Neural crest cell (in vitro differentiated cells): ENCODE measurements around the gene TBC1D16. TPM values are rescaled to one million over a fixed set of nuclear protein-coding genes. Genes with fewer than 3 reads are reported as not detected.
A peak's percentile ranks its signal among the peaks of the same experiment; 100 is the strongest.
"Not testable (repeated sequence)": the region's sequence is repeated elsewhere in the genome, so short reads cannot be mapped to it uniquely, and the experiment has no call there.

Experiments used
- DNase-seq: peaks from one replicate; pipeline ENCODE4 v3.0.0; 2021; ENCODE audit warnings: low read depth, mixed read lengths, low spot score
- H3K27ac Mint-ChIP-seq: one replicate; pipeline ENCODE4 v1.8.0; 2021; ENCODE audit warnings: mild to moderate bottlenecking, mixed read lengths; ENCODE audit not compliant: unreplicated experiment
- H3K27me3 Mint-ChIP-seq: 2 replicates; pipeline ENCODE4 v1.8.0; 2021; ENCODE audit warnings: low read depth, mild to moderate bottlenecking, mixed read lengths
- H3K36me3 Mint-ChIP-seq: 2 replicates; pipeline ENCODE4 v1.8.0; 2021; ENCODE audit warnings: low read depth, mild to moderate bottlenecking, mixed read lengths
- H3K4me1 Mint-ChIP-seq: 2 replicates; pipeline ENCODE4 v1.8.0; 2021; ENCODE audit warnings: mixed read lengths
- H3K4me3 Mint-ChIP-seq: one replicate; pipeline ENCODE4 v1.8.0; 2021; ENCODE audit warnings: mild to moderate bottlenecking, mixed read lengths
- H3K9me3 Mint-ChIP-seq: 2 replicates; pipeline ENCODE4 v1.8.0; 2021; ENCODE audit warnings: mixed read lengths
- CTCF ChIP-seq: fragments of 200-600 bp; sonication (generic); conservative IDR thresholded peaks from 2 replicates; pipeline ENCODE4 v1.5.0; 2021; ENCODE audit warnings: antibody characterized with exemption, mild to moderate bottlenecking
- total RNA-seq: library from RNA; stranded (reverse); gene quantifications from 2 replicates; pipeline ENCODE4 v1.2.1, GENCODE V29; 2021

TBC1D16 gene
- total RNA-seq, 1 donor from 2014 or later, result 96.2 TPM

DNA sequence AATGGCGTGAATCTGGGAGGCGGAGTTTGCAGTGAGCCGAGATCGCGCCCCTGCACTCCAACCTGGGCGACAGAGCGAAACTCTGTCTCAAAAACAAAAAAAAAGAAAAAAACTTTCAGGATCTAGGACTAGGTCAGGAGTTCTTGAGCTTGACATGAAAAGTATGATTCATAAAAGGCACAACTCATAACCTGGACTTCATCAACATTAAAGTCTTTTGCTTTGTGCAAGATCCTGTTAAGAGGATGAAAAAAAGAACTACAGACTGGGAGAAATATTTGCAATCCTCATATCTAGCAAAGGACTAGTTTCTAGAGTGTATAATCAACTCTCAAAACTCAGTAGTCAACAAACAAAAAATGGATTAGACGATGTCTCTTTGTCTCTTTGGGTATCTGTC lies 40.0 kb downstream of the TBC1D16 start:
- peaks cover 34% of the 10 kb centered on the region for H3K4me1 Mint-ChIP-seq
- DNase-seq, result no peak
- peaks cover 4% of the 10 kb centered on the region for H3K27me3 Mint-ChIP-seq
- H3K36me3 Mint-ChIP-seq, result peaks cover 7% of the 10 kb centered on the region
- H3K9me3 Mint-ChIP-seq, result no peaks in the 10 kb centered on the region
- no peak overlapping the region for H3K4me3 Mint-ChIP-seq
- no peak for TF ChIP-seq CTCF
- H3K27ac Mint-ChIP-seq, result no peak overlapping the region

- H3K36me3 Mint-ChIP-seq, result no peaks in the 10 kb centered on the region
- peaks cover 38% of the 10 kb centered on the region for H3K4me1 Mint-ChIP-seq
- H3K27ac Mint-ChIP-seq, result no peak overlapping the region
- no peak for DNase-seq
- peaks cover 4% of the 10 kb centered on the region for H3K27me3 Mint-ChIP-seq
- peak overlapping the region; percentile 31 for H3K4me3 Mint-ChIP-seq
- TF ChIP-seq CTCF, result no peak
- H3K9me3 Mint-ChIP-seq, result no peaks in the 10 kb centered on the region
Measured at GRCh38 chr17:79994602-79995001, 41.1 kb downstream of the TBC1D16 start.

- not testable (repeated sequence) for H3K27ac Mint-ChIP-seq, H3K36me3 Mint-ChIP-seq, H3K27me3 Mint-ChIP-seq, DNase-seq, H3K9me3 Mint-ChIP-seq
- Mint-ChIP-seq H3K4me1 (peaks cover 41% of the 10 kb centered on the region), H3K4me3 (peak overlapping the region; percentile 60)
Measured at GRCh38 chr17:79994228-79994569, 41.5 kb downstream of the TBC1D16 start.

DNA sequence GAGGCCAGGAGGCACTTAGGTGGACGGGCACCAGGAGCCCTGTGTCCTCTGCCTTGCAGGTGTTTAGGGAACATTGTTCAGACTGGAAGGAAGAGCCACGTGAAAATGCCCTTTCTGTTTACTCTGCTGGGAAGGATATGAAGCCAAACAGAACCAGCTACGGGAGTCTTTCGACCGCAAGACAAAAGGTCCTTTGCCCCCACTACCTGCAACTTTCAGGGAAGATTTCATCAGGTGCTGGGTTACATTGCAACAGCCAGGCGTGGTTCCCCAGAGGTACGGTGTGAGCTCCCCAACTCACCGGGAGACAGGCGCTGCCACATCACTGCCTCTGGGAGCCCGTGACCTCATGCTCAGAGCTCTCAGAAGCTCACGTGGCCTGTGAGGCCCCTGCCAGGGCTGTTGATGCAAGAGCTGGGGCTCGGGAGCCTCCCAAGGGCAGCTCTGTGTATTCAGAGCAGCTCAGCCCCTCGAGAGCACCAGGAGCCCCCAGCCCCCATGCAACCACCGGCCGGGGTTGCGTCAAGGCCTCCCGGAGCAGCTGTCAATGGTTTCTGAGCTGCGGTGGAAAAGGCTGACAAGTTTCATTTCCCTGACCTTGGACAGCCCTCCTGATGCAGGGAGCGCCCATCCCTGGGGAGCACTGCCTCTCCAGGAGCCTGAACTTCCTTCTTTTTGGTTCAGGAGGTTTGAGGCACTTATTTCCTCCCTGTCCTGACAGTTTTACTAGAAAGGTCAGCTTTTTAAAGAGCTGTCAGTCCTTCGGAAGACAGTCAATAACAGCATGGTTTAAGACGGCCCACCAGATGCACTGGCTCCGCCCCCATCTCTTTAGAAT lies 42.1 kb downstream of the TBC1D16 start:
- peak overlapping the region; percentile 60 for H3K4me3 Mint-ChIP-seq
- peak; percentile 38 for DNase-seq
- peak overlapping the region; percentile 87 for H3K27ac Mint-ChIP-seq
- peaks cover 4% of the 10 kb centered on the region for H3K27me3 Mint-ChIP-seq
- TF ChIP-seq CTCF, result no peak
- H3K36me3 Mint-ChIP-seq, result no peaks in the 10 kb centered on the region
- H3K4me1 Mint-ChIP-seq, result peaks cover 46% of the 10 kb centered on the region
- no peaks in the 10 kb centered on the region for H3K9me3 Mint-ChIP-seq

GRCh38 chr17:79992649-79993389 lies 42.9 kb downstream of the TBC1D16 start:
- DNase-seq, result no peak
- TF ChIP-seq CTCF, result no peak
- Mint-ChIP-seq H3K27ac (peak overlapping the region; percentile 84), H3K4me1 (peaks cover 52% of the 10 kb centered on the region), H3K9me3 (no peaks in the 10 kb centered on the region), H3K27me3 (peaks cover 4% of the 10 kb centered on the region), H3K4me3 (peak overlapping the region; percentile 84), H3K36me3 (no peaks in the 10 kb centered on the region)
